HepG2 (cell line): Measurements from ENCODE around the gene MED25. TPM values are rescaled to one million over a fixed set of nuclear protein-coding genes. Genes with fewer than 3 reads are reported as not detected.

Experiments used
- ASH2L ChIP-seq: fragments of 300-600, 200-600 bp; sonication (generic); IDR thresholded peaks from 2 replicates; pipeline ENCODE4 v1.7.0; 2017; ENCODE audit warnings: low read depth, mild to moderate bottlenecking, moderate library complexity, mixed read lengths, low read length; ENCODE audit not compliant: insufficient read length
- CC2D1A ChIP-seq: sonication (generic); formaldehyde crosslinking; IDR thresholded peaks from 2 replicates; pipeline ENCODE4 v1.8.1; 2023; ENCODE audit warnings: mild to moderate bottlenecking, missing genetic modification reagents
- CREM ChIP-seq, 2 experiments: sonication (generic) in 1 of 2; formaldehyde crosslinking in 1 of 2; IDR thresholded peaks; 2 replicates each; pipeline versions ENCODE4 v1.4.0 to v1.6.1; 2016 to 2020; ENCODE audit warnings: antibody characterized with exemption in 1 of 2, mild to moderate bottlenecking in 1 of 2, missing genetic modification reagents in 1 of 2
- ETS1 ChIP-seq: sonication (generic); formaldehyde crosslinking; IDR thresholded peaks from 2 replicates; pipeline ENCODE4 v1.4.0; 2020; ENCODE audit warnings: missing genetic modification reagents
- MTA1 ChIP-seq: sonication (generic); formaldehyde crosslinking; IDR thresholded peaks from 2 replicates; pipeline ENCODE4 v1.4.0; 2020; ENCODE audit warnings: missing genetic modification reagents, mild to moderate bottlenecking, borderline replicate concordance
- NCOA2 ChIP-seq: sonication (generic); formaldehyde crosslinking; IDR thresholded peaks from 2 replicates; pipeline ENCODE4 v1.8.0; 2022; ENCODE audit warnings: inconsistent platforms
- NFE2L1 ChIP-seq: sonication (generic); formaldehyde crosslinking; IDR thresholded peaks from 2 replicates; pipeline ENCODE4 v1.4.0; 2020; ENCODE audit warnings: missing genetic modification reagents, mild to moderate bottlenecking, borderline replicate concordance
- NR2C2 ChIP-seq: sonication (generic); formaldehyde crosslinking; IDR thresholded peaks from 2 replicates; pipeline ENCODE4 v1.4.0; 2020; ENCODE audit warnings: missing genetic modification reagents, mild to moderate bottlenecking, moderate library complexity, borderline replicate concordance
- SMYD3 ChIP-seq: sonication (generic); formaldehyde crosslinking; IDR thresholded peaks from 2 replicates; pipeline ENCODE4 v1.8.1; 2023; ENCODE audit warnings: mild to moderate bottlenecking, missing genetic modification reagents
- SYNCRIP ChIP-seq: fragments of 200-400 bp; formaldehyde crosslinking; IDR thresholded peaks from 2 replicates; pipeline ENCODE4 v1.6.1; 2018; ENCODE audit warnings: mild to moderate bottlenecking, low read depth, low read length; ENCODE audit not compliant: insufficient read depth
- ZNF101 ChIP-seq: sonication (generic); formaldehyde crosslinking; IDR thresholded peaks from 2 replicates; pipeline ENCODE4 v1.4.0; 2020; ENCODE audit warnings: mild to moderate bottlenecking, low read depth, missing genetic modification reagents, borderline replicate concordance
- ZNF317 ChIP-seq: sonication (generic); formaldehyde crosslinking; IDR thresholded peaks from 2 replicates; pipeline ENCODE4 v1.5.0; 2020; ENCODE audit warnings: mild to moderate bottlenecking, missing genetic modification reagents
- ZNF430 ChIP-seq: sonication (generic); formaldehyde crosslinking; IDR thresholded peaks from 2 replicates; pipeline ENCODE4 v1.9.0; 2021; ENCODE audit warnings: mild to moderate bottlenecking, missing genetic modification reagents
- polyA plus RNA-seq, 8 experiments: library from polyadenylated mRNA; depleted of rRNA in 3 of 8; stranded (reverse) in 7 of 8; unstranded in 1 of 8; fragments of >200 nt; fragmentation: Illumina TruSeq in 4 of 8; extraction: Trizol in 4 of 8; gene quantifications; 2 replicates each; pipeline versions ENCODE4 v1.2.1 to v1.2.3, GENCODE V29; 2011 to 2016; ENCODE audit warnings: low read depth in 4 of 8, missing spikeins in 1 of 8, mixed read lengths in 1 of 8; ENCODE audit not compliant: insufficient read depth in 1 of 8
- total RNA-seq, 5 experiments: library from RNA; depleted of rRNA; stranded (reverse); fragments of >200 nt; fragmentation: Illumina TruSeq; extraction: Trizol; gene quantifications; 2 replicates each; pipeline ENCODE4 v1.2.3, GENCODE V29; 2016; ENCODE audit warnings: low read depth in 1 of 5
- TF ChIP-seq, protein P1 (sequence below): fragments of 450-650 bp; IDR thresholded peaks from 2 replicates; pipeline ENCODE4 v1.6.1; 2017; ENCODE audit warnings: mild to moderate bottlenecking
- TF ChIP-seq, protein P2 (sequence below): sonication (generic); formaldehyde crosslinking; IDR thresholded peaks from 2 replicates; pipeline ENCODE4 v1.4.0; 2020; ENCODE audit warnings: mild to moderate bottlenecking, missing genetic modification reagents
- TF ChIP-seq, protein P3 (sequence below): sonication (generic); formaldehyde crosslinking; IDR thresholded peaks from 2 replicates; pipeline ENCODE4 v1.9.0; 2021; ENCODE audit warnings: missing genetic modification reagents, borderline replicate concordance

MED25 gene
- total and polyA plus RNA-seq, 2 of the 13 experiments (the other 11 are each of a cell fraction or from before 2014, with no cell fraction given) = 11.1 to 15.1 TPM

GRCh38 chr19:49809160-49809940 lies 8.7 kb upstream of the MED25 start (continued):
- TF ChIP-seq ASH2L (peak; percentile 19), ZNF101 (CRISPR knock-in tag) (no peak), ETS1 (CRISPR knock-in tag) (no peak), ZNF430 (CRISPR knock-in tag) (0 out of 2 replicates have a peak, but pooled peaks have one; percentile 29), NFE2L1 (CRISPR knock-in tag) (no peak), NR2C2 (no peak), SMYD3 (CRISPR knock-in tag) (no peak), ZNF317 (no peak), CC2D1A (CRISPR knock-in tag) (no peak), CREM (IDR thresholded peaks at IDR 0.05) (no peak), CREM (CRISPR knock-in tag; IDR thresholded peaks at IDR 0.05) (no peak), NCOA2 (CRISPR knock-in tag) (no peak), MTA1 (CRISPR knock-in tag) (no peak), SYNCRIP (no peak)
- TF ChIP-seq, protein P1, sequence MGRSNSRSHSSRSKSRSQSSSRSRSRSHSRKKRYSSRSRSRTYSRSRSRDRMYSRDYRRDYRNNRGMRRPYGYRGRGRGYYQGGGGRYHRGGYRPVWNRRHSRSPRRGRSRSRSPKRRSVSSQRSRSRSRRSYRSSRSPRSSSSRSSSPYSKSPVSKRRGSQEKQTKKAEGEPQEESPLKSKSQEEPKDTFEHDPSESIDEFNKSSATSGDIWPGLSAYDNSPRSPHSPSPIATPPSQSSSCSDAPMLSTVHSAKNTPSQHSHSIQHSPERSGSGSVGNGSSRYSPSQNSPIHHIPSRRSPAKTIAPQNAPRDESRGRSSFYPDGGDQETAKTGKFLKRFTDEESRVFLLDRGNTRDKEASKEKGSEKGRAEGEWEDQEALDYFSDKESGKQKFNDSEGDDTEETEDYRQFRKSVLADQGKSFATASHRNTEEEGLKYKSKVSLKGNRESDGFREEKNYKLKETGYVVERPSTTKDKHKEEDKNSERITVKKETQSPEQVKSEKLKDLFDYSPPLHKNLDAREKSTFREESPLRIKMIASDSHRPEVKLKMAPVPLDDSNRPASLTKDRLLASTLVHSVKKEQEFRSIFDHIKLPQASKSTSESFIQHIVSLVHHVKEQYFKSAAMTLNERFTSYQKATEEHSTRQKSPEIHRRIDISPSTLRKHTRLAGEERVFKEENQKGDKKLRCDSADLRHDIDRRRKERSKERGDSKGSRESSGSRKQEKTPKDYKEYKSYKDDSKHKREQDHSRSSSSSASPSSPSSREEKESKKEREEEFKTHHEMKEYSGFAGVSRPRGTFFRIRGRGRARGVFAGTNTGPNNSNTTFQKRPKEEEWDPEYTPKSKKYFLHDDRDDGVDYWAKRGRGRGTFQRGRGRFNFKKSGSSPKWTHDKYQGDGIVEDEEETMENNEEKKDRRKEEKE = no peak
- TF ChIP-seq, protein P2, sequence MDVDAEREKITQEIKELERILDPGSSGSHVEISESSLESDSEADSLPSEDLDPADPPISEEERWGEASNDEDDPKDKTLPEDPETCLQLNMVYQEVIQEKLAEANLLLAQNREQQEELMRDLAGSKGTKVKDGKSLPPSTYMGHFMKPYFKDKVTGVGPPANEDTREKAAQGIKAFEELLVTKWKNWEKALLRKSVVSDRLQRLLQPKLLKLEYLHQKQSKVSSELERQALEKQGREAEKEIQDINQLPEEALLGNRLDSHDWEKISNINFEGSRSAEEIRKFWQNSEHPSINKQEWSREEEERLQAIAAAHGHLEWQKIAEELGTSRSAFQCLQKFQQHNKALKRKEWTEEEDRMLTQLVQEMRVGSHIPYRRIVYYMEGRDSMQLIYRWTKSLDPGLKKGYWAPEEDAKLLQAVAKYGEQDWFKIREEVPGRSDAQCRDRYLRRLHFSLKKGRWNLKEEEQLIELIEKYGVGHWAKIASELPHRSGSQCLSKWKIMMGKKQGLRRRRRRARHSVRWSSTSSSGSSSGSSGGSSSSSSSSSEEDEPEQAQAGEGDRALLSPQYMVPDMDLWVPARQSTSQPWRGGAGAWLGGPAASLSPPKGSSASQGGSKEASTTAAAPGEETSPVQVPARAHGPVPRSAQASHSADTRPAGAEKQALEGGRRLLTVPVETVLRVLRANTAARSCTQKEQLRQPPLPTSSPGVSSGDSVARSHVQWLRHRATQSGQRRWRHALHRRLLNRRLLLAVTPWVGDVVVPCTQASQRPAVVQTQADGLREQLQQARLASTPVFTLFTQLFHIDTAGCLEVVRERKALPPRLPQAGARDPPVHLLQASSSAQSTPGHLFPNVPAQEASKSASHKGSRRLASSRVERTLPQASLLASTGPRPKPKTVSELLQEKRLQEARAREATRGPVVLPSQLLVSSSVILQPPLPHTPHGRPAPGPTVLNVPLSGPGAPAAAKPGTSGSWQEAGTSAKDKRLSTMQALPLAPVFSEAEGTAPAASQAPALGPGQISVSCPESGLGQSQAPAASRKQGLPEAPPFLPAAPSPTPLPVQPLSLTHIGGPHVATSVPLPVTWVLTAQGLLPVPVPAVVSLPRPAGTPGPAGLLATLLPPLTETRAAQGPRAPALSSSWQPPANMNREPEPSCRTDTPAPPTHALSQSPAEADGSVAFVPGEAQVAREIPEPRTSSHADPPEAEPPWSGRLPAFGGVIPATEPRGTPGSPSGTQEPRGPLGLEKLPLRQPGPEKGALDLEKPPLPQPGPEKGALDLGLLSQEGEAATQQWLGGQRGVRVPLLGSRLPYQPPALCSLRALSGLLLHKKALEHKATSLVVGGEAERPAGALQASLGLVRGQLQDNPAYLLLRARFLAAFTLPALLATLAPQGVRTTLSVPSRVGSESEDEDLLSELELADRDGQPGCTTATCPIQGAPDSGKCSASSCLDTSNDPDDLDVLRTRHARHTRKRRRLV (CRISPR knock-in tag) = no peak
- TF ChIP-seq, protein P3, sequence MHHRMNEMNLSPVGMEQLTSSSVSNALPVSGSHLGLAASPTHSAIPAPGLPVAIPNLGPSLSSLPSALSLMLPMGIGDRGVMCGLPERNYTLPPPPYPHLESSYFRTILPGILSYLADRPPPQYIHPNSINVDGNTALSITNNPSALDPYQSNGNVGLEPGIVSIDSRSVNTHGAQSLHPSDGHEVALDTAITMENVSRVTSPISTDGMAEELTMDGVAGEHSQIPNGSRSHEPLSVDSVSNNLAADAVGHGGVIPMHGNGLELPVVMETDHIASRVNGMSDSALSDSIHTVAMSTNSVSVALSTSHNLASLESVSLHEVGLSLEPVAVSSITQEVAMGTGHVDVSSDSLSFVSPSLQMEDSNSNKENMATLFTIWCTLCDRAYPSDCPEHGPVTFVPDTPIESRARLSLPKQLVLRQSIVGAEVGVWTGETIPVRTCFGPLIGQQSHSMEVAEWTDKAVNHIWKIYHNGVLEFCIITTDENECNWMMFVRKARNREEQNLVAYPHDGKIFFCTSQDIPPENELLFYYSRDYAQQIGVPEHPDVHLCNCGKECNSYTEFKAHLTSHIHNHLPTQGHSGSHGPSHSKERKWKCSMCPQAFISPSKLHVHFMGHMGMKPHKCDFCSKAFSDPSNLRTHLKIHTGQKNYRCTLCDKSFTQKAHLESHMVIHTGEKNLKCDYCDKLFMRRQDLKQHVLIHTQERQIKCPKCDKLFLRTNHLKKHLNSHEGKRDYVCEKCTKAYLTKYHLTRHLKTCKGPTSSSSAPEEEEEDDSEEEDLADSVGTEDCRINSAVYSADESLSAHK (CRISPR knock-in tag) = no peak
